ENCODE data around the gene UNK. TPM values are rescaled to one million over a fixed set of nuclear protein-coding genes. Genes with fewer than 3 reads are reported as not detected.

UNK gene
- 10 to 100 TPM; 22.4 to 97.4 (median 31.4) TPM for total RNA-seq

GRCh38 chr17:75784473-75785015 lies at the start of gene UNK:
Gene UNK (plus strand): TSS chr17:75784806. CDS start chr17:75784881, 75 bp downstream.
- peak; percentile 98 to 99 for DNase-seq
- H3K4me3 ChIP-seq = peak within 1 kb of the TSS; percentile 53 to 74 (median 66)
- 0% methylated on average over 7 to 37 of the region's 45 CpGs for WGBS, 2 donors
- peaks cover 37 to 63% (median 38%) of the 10 kb centered on the region in 4 donors for H3K4me1 ChIP-seq
- H3K27me3 ChIP-seq = no peaks in the 10 kb centered on the region
- peak within 1 kb of the TSS; percentile 99 to 100 (median 99) for H3K27ac ChIP-seq
- peak; percentile 96 to 97 for ATAC-seq (ENCODE audit: low FRiP score in 2 of 2)
- no peaks in the 10 kb centered on the region for H3K36me3 ChIP-seq
- TF ChIP-seq EP300 (IDR thresholded peaks at IDR 0.05) (peak in 1 of 4 donors; percentile 75), POLR2AphosphoS5 (IDR thresholded peaks at IDR 0.05) (peak; percentile 82 to 83), POLR2A (IDR thresholded peaks at IDR 0.05) (peak in 3 of 4 donors; percentile 65 to 77 (median 66))
- TF ChIP-seq, protein P1, sequence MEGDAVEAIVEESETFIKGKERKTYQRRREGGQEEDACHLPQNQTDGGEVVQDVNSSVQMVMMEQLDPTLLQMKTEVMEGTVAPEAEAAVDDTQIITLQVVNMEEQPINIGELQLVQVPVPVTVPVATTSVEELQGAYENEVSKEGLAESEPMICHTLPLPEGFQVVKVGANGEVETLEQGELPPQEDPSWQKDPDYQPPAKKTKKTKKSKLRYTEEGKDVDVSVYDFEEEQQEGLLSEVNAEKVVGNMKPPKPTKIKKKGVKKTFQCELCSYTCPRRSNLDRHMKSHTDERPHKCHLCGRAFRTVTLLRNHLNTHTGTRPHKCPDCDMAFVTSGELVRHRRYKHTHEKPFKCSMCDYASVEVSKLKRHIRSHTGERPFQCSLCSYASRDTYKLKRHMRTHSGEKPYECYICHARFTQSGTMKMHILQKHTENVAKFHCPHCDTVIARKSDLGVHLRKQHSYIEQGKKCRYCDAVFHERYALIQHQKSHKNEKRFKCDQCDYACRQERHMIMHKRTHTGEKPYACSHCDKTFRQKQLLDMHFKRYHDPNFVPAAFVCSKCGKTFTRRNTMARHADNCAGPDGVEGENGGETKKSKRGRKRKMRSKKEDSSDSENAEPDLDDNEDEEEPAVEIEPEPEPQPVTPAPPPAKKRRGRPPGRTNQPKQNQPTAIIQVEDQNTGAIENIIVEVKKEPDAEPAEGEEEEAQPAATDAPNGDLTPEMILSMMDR (IDR thresholded peaks at IDR 0.05) = peak in 2 of 6 experiments; percentile 30 to 42
- no peaks in the 10 kb centered on the region for H3K9me3 ChIP-seq

- H3K9me3 ChIP-seq = no peaks in the 10 kb centered on the region
- DNase-seq = peak in 1 of 2 donors; percentile 64
- peaks cover 0 to 11% (median 0%) of the 10 kb centered on the region in 4 donors for H3K4me1 ChIP-seq
- ATAC-seq (ENCODE audit: low FRiP score in 2 of 2) = no peak
- H3K27me3 ChIP-seq = no peaks in the 10 kb centered on the region
- WGBS, 2 donors = 90 to 94% methylated on average over 18 to 26 of the region's 26 CpGs
- no peak overlapping the region for H3K27ac ChIP-seq
- H3K36me3 ChIP-seq = peaks cover 0 to 40% (median 4%) of the 10 kb centered on the region in 4 donors
- no peak overlapping the region for H3K4me3 ChIP-seq
- TF ChIP-seq, protein P1 (IDR thresholded peaks at IDR 0.05) = no peak
- TF ChIP-seq EP300 (IDR thresholded peaks at IDR 0.05) (no peak), POLR2A (IDR thresholded peaks at IDR 0.05) (no peak), POLR2AphosphoS5 (IDR thresholded peaks at IDR 0.05) (no peak)
These were observed 48.3 kb upstream of the UNK start for GRCh38 chr17:75736173-75736835.

GRCh38 chr17:75737133-75737962 lies 47.3 kb upstream of the UNK start:
- peaks cover 0 to 11% (median 0%) of the 10 kb centered on the region in 4 donors for H3K4me1 ChIP-seq
- no peaks in the 10 kb centered on the region for H3K9me3 ChIP-seq
- H3K27ac ChIP-seq = peak overlapping the region in 3 of 4 donors; percentile 42 to 63 (median 57)
- ATAC-seq (ENCODE audit: low FRiP score in 2 of 2) (peak in 1 of 2 donors; percentile 6), DNase-seq (peak in 1 of 2 donors; percentile 75)
- H3K27me3 ChIP-seq = no peaks in the 10 kb centered on the region
- H3K36me3 ChIP-seq = peaks cover 0 to 33% (median 4%) of the 10 kb centered on the region in 4 donors
- H3K4me3 ChIP-seq = no peak overlapping the region
- TF ChIP-seq, protein P1 (IDR thresholded peaks at IDR 0.05) = no peak
- TF ChIP-seq EP300 (IDR thresholded peaks at IDR 0.05) = no peak
- no peak for TF ChIP-seq POLR2A (IDR thresholded peaks at IDR 0.05)
- TF ChIP-seq POLR2AphosphoS5 (IDR thresholded peaks at IDR 0.05) = no peak
- WGBS, 2 donors = 84 to 85% methylated on average over 7 to 20 of the region's 20 CpGs

- Histone ChIP-seq H3K4me3 (no peak overlapping the region), H3K36me3 (peaks cover 0 to 33% (median 4%) of the 10 kb centered on the region in 4 donors), H3K4me1 (peaks cover 0 to 11% (median 0%) of the 10 kb centered on the region in 4 donors), H3K27me3 (no peaks in the 10 kb centered on the region), H3K9me3 (no peaks in the 10 kb centered on the region), H3K27ac (peak overlapping the region in 2 of 4 donors; percentile 57 to 63)
- ATAC-seq (ENCODE audit: low FRiP score in 2 of 2) (peak; percentile 41 to 47), DNase-seq (peak in 1 of 2 donors; percentile 76)
- TF ChIP-seq POLR2AphosphoS5 (IDR thresholded peaks at IDR 0.05) = peak; percentile 31 to 44
- no peak for TF ChIP-seq POLR2A (IDR thresholded peaks at IDR 0.05)
- no peak for TF ChIP-seq EP300 (IDR thresholded peaks at IDR 0.05)
- TF ChIP-seq, protein P1 (IDR thresholded peaks at IDR 0.05) = no peak
- 59 to 80% methylated on average over 10 to 14 of the region's 14 CpGs for WGBS, 2 donors
These were observed 46.3 kb upstream of the UNK start for GRCh38 chr17:75738218-75738802.

All from upper lobe of left lung (tissue), 6 donors.